Body of pancreas (tissue), 4 donors: ENCODE results near the gene ZNF425. TPM values are rescaled to one million over a fixed set of nuclear protein-coding genes. Genes with fewer than 3 reads are reported as not detected.

ENCODE experiments used
- ATAC-seq: fragments of 150-250 bp; one replicate; pipeline ENCODE4 v1.9.1; 2016
- DNase-seq, 4 donors: peaks; one replicate each; pipeline ENCODE4 v3.0.0-alpha.2; 2019
- H3K27ac ChIP-seq, 4 donors: fragments of 200-600 bp; sonication (generic); 1 replicate in 3 of 4; 2 replicates in 1 of 4; pipeline versions ENCODE4 v1.5.1 to v1.6.1; 2016 to 2019; ENCODE audit warnings: mild to moderate bottlenecking in 1 of 4, mixed read lengths in 1 of 4, moderate library complexity in 1 of 4
- H3K27me3 ChIP-seq, 2 donors: fragments of 200-600 bp; sonication (generic); one replicate each; pipeline ENCODE4 v1.6.0; 2016; ENCODE audit warnings: mild to moderate bottlenecking in 1 of 2
- H3K36me3 ChIP-seq, 2 donors: fragments of 200-600 bp; sonication (generic); replicated peaks in 1 of 2; 2 replicates each; pipeline ENCODE4 v1.5.1; 2016; ENCODE audit warnings: low read depth in 2 of 2; ENCODE audit not compliant: insufficient read depth in 1 of 2
- H3K4me1 ChIP-seq: fragments of 200-600 bp; sonication (generic); one replicate; pipeline ENCODE4 v1.6.0; 2016
- H3K4me3 ChIP-seq, 2 donors: fragments of 200-600 bp; sonication (generic); 1 replicate in 1 of 2; 2 replicates in 1 of 2; pipeline ENCODE4 v1.5.1; 2016 to 2019
- H3K9me3 ChIP-seq, 3 donors: fragments of 200-600 bp; sonication (generic); 1 replicate in 2 of 3; 2 replicates in 1 of 3; pipeline ENCODE4 v1.5.1; 2016
- CTCF ChIP-seq, 7 experiments: fragments of 450-650 bp in 4 of 7; fragments of 200-600 bp in 3 of 7; sonication (generic) in 3 of 7; IDR thresholded peaks; one replicate each; pipeline ENCODE4 v1.5.1; 2016 to 2019; ENCODE audit warnings: antibody characterized with exemption in 7 of 7
- POLR2A ChIP-seq, 3 donors: fragments of 450-650 bp; IDR thresholded peaks; one replicate each; pipeline ENCODE4 v1.6.1; 2016; ENCODE audit warnings: antibody characterized with exemption in 3 of 3, mild to moderate bottlenecking in 2 of 3
- WGBS, 2 donors: methylation state at CpG; one replicate each; pipeline ENCODE4 v1.1.5; 2017; 5-methylcytosine and 5-hydroxymethylcytosine counted together
- intact Hi-C: fragments of 100-400 bp; cut with DNase I; formaldehyde crosslinking; loops from one replicate; pipeline ENCODE4 v1.15.1; 2023
- total RNA-seq, 2 donors: library from RNA; depleted of rRNA; stranded (reverse); fragments of >200 nt; gene quantifications; one replicate each; pipeline ENCODE4 v1.1.0, GENCODE V29; 2016

ZNF425 gene
- total RNA-seq, 2 donors from 2014 or later: 0.33 to 1.6 TPM

DNA sequence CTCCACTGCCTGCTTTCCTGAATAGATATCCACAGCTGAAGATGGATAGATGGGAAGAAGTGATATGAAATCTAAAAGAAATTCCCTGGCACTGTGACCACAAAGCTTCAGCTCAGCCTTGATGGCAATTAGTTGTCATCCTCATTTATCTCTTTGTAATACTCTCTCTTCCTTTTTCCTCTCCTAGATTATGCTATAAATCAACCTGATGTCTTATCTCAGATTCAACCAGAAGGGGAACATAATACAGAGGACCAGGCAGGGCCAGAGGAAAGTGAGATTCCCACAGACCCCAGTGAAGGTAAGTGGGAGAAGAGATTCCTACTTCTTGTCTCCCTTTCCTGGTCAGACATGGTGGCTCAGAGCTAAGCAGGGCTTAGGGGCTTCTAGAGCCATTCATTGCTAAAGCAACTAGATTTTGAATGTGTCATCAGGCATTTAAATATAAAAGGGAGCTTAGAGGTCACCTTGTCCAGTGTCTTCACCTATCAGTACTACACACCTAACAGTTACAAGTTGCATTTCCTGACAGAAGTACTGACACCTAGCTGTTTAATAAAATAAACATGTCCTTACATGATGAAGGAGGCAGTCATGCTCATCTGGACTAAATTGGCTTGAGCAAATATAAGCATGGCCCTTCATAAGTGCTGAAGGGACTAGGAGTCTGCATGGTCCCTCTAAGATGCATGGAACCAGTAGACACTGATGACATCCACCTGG lies 40.7 kb upstream of the ZNF425 start:
- Histone ChIP-seq H3K9me3 (no peaks in the 10 kb centered on the region), H3K27ac (no peak overlapping the region), H3K27me3 (no peaks in the 10 kb centered on the region), H3K4me1 (no peaks in the 10 kb centered on the region), H3K36me3 (peaks cover 5 to 24% of the 10 kb centered on the region in 2 donors), H3K4me3 (no peak overlapping the region)
- DNase-seq: no peak
- TF ChIP-seq CTCF (IDR thresholded peaks at IDR 0.05): no peak
- TF ChIP-seq POLR2A (IDR thresholded peaks at IDR 0.05): no peak
- ATAC-seq: no peak
- intact Hi-C loops: no loop called here

GRCh38 chr7:149166142-149166541 lies 40.0 kb upstream of the ZNF425 start:
- H3K27me3 ChIP-seq: no peaks in the 10 kb centered on the region
- no peak overlapping the region for H3K4me3 ChIP-seq
- TF ChIP-seq POLR2A (IDR thresholded peaks at IDR 0.05) (no peak), CTCF (IDR thresholded peaks at IDR 0.05) (no peak)
- H3K27ac ChIP-seq: no peak overlapping the region
- no peaks in the 10 kb centered on the region for H3K4me1 ChIP-seq
- ATAC-seq (no peak), DNase-seq (no peak)
- H3K9me3 ChIP-seq: no peaks in the 10 kb centered on the region
- 73 to 83% methylated on average over 1 of the region's 1 CpG for WGBS, 2 donors
- intact Hi-C loops: no loop called here
- H3K36me3 ChIP-seq: peaks cover 5 to 24% of the 10 kb centered on the region in 2 donors

GRCh38 chr7:149161241-149161848 lies 35.2 kb upstream of the ZNF425 start:
- Histone ChIP-seq H3K27me3 (no peaks in the 10 kb centered on the region), H3K36me3 (peaks cover 0 to 10% of the 10 kb centered on the region in 2 donors), H3K4me3 (no peak overlapping the region), H3K4me1 (no peaks in the 10 kb centered on the region), H3K27ac (no peak overlapping the region), H3K9me3 (no peaks in the 10 kb centered on the region)
- no peak for TF ChIP-seq POLR2A (IDR thresholded peaks at IDR 0.05)
- TF ChIP-seq CTCF (IDR thresholded peaks at IDR 0.05): no peak
- 82 to 84% methylated on average over 5 of the region's 5 CpGs for WGBS, 2 donors
- ATAC-seq (no peak), DNase-seq (no peak)
- intact Hi-C loops: no loop called here

GRCh38 chr7:149156898-149157297 lies 30.8 kb upstream of the ZNF425 start:
- Histone ChIP-seq H3K9me3 (no peaks in the 10 kb centered on the region), H3K4me3 (no peak overlapping the region), H3K36me3 (peaks cover 0 to 4% of the 10 kb centered on the region in 2 donors), H3K27me3 (no peaks in the 10 kb centered on the region), H3K4me1 (no peaks in the 10 kb centered on the region), H3K27ac (no peak overlapping the region)
- TF ChIP-seq POLR2A (IDR thresholded peaks at IDR 0.05) (no peak), CTCF (IDR thresholded peaks at IDR 0.05) (no peak)
- ATAC-seq (no peak), DNase-seq (no peak)
- WGBS, 2 donors: 92 to 95% methylated on average over 6 of the region's 6 CpGs
- intact Hi-C loops: no loop called here

DNA sequence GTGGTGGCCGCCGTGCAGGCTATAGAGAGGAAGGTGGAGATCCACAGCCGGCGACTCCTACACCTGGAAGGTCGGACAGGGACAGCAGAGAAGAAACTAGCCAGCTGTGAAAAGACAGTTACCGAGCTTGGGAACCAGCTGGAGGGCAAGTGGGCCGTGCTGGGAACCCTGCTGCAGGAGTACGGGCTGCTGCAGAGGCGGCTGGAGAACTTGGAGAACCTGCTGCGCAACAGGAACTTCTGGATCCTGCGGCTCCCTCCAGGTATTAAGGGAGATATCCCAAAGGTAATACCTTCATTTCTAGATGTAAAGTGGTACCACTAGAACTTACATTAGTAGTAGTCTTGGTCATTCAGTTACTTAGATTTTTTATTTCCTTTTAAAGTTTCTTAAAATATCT lies 27.9 kb upstream of the ZNF425 start:
- TF ChIP-seq CTCF (IDR thresholded peaks at IDR 0.05) (no peak), POLR2A (IDR thresholded peaks at IDR 0.05) (no peak)
- DNase-seq: no peak
- 88 to 90% methylated on average over 11 of the region's 11 CpGs for WGBS, 2 donors
- H3K4me3 ChIP-seq: no peak overlapping the region
- no peak for ATAC-seq
- no peaks in the 10 kb centered on the region for H3K27me3 ChIP-seq
- peaks cover 0 to 4% of the 10 kb centered on the region in 2 donors for H3K36me3 ChIP-seq
- intact Hi-C loops: no loop called here
- no peaks in the 10 kb centered on the region for H3K9me3 ChIP-seq
- no peak overlapping the region for H3K27ac ChIP-seq
- H3K4me1 ChIP-seq: peaks cover 21% of the 10 kb centered on the region
